ENCODE data around the gene ADAMTS12.
"Not testable (repeated sequence)": the region's sequence is repeated elsewhere in the genome, so short reads cannot be mapped to it uniquely, and the experiment has no call there.

ADAMTS12 gene

DNA sequence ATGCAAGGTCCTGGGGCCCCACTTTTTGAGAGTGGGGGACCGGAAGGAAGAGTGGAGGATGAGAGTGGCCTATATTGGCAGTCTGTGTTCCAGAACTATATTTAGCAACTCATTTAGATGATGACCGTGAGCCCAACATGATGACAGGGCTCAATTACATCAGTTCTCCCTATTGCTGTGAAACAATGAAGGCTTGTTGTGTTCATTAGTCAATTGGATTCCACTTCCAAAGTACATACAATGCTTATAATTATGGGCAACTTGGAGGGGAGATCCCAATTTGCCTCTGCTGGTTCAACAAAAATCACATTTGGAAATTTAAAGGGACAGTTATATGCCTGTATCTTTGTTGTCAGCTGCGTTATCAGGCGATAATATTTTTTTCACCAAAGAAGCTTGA is 360.0 kb downstream of the ADAMTS12 start:
- peaks cover 16% of the 10 kb centered on the region for H3K4me1 ChIP-seq
- H3K27ac ChIP-seq = no peak overlapping the region
- H3K36me3 ChIP-seq = no peaks in the 10 kb centered on the region
- no peaks in the 10 kb centered on the region for H4K20me1 ChIP-seq
- H3K9me3 ChIP-seq = no peaks in the 10 kb centered on the region
- no peak overlapping the region for H3K9ac ChIP-seq
- H3K4me3 ChIP-seq = no peak overlapping the region
- no peaks in the 10 kb centered on the region for H3K27me3 ChIP-seq
- no peak overlapping the region for H3K4me2 ChIP-seq
- TF ChIP-seq Cebpa-rat (IDR thresholded peaks at IDR 0.05) = no peak

DNA sequence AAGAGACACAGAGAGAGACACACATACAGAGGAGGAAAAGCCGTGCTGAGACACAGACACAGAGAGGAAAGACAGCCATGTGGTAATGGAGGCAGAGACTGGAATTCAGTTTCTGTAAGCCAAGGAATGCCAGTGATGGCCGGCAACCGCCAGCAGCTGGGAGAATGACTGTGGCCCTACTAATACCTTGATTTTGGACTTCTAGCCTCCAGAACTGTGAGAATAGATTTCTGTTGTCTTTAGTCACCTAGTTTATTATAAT is 360.8 kb downstream of the ADAMTS12 start:
- TF ChIP-seq Cebpa-rat (IDR thresholded peaks at IDR 0.05) = no peak
- Histone ChIP-seq H3K9ac (no peak overlapping the region), H3K4me2 (no peak overlapping the region), H3K4me1 (peaks cover 16% of the 10 kb centered on the region), H3K27ac (no peak overlapping the region), H3K27me3 (no peaks in the 10 kb centered on the region), H3K4me3 (no peak overlapping the region), H3K9me3 (no peaks in the 10 kb centered on the region), H4K20me1 (no peaks in the 10 kb centered on the region), H3K36me3 (no peaks in the 10 kb centered on the region)

DNA sequence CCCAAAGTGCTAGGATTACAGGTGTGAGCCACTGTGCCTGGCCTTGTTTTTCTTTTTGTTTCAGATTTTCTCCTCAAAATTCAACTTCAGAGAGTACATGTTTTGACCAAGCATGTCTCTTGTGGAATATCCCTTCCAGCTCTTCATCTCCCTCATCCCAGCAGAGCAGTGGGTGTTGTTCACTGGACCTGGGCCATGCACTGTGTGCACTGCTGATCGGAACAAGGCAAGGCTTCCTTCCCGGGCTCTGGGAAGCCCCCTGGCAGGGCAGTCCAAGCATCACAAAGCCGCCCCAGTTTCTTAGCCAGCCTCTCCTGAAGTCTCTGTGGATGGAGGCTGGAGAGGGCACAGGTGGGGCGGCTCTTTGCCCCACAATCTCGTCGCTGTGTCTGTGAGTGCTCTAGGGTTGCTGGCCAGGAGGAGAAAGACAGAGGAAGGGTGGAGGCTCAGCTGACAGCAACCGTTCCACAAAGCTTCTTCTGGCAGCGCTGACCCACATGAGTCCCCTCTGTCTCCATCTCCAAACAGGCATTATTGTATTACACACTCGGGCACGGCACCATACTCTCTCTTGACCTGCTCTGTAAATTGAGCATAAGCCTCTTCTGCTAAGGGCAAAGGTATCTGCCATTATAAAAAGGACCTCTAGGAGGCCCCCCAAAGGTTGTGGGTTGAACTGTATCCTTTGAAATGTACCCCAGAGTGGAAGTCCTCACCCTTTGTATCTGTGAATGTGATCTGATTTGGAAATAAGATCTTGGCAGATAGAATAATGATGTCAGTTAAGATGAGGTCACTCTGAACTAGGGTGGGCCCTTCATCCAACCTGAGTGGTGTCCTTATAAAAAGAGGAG is 361.4 kb downstream of the ADAMTS12 start:
- H3K4me3 ChIP-seq = no peak overlapping the region
- TF ChIP-seq Cebpa-rat (IDR thresholded peaks at IDR 0.05) = no peak
- H3K27me3 ChIP-seq = no peaks in the 10 kb centered on the region
- H3K27ac ChIP-seq = no peak overlapping the region
- H3K4me2 ChIP-seq = peak overlapping the region; percentile 55
- H3K36me3 ChIP-seq = no peaks in the 10 kb centered on the region
- H3K9ac ChIP-seq = no peak overlapping the region
- no peaks in the 10 kb centered on the region for H4K20me1 ChIP-seq
- no peaks in the 10 kb centered on the region for H3K9me3 ChIP-seq
- H3K4me1 ChIP-seq = peaks cover 16% of the 10 kb centered on the region

DNA sequence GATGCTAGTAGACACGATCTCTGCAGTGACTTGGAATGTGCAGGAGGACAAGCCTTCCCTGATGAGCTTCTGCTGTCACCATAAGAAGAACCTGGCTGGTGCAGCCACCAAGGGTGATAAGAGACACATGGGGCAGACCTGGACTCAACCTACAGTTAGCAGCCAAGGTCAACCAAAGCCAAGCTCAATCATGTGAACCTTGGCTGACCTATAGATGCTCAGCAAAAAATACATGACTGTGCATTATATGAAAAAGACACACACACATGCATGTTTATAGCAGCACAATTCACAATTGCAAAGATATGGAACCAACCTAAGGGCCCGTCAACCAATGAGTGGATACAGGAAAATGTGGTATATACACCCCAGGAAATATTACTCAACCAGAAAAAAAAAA is 364.1 kb downstream of the ADAMTS12 start:
- Histone ChIP-seq H3K9ac (no peak overlapping the region), H4K20me1 (no peaks in the 10 kb centered on the region), H3K27me3 (no peaks in the 10 kb centered on the region), H3K4me2 (no peak overlapping the region), H3K27ac (no peak overlapping the region), H3K36me3 (no peaks in the 10 kb centered on the region), H3K4me1 (peaks cover 16% of the 10 kb centered on the region), H3K9me3 (no peaks in the 10 kb centered on the region), H3K4me3 (no peak overlapping the region)
- no peak for TF ChIP-seq Cebpa-rat (IDR thresholded peaks at IDR 0.05)

DNA sequence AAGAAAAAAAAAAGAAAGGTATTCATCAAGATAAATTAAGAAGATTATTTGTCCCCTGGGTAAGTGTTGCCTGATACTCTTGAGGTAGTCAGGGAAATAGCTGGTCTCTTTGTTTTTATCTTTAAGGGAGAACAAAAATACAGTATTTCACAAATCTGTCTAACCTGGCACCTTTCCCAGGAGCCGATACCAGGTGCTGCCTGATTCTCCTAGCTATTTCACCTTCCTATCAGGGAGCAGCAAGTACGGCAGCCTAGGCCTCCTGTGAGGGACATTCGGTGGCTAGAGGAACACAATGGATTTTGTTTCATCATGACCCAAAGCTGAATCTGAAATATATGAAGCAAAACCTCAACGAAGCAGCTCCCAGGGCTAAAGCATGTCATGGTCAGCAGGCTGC is 365.0 kb downstream of the ADAMTS12 start:
- Histone ChIP-seq H3K4me2 (no peak overlapping the region), H3K4me1 (peaks cover 16% of the 10 kb centered on the region), H3K4me3 (no peak overlapping the region), H3K9ac (no peak overlapping the region), H3K9me3 (no peaks in the 10 kb centered on the region), H3K36me3 (no peaks in the 10 kb centered on the region), H3K27ac (no peak overlapping the region), H3K27me3 (no peaks in the 10 kb centered on the region), H4K20me1 (no peaks in the 10 kb centered on the region)
- TF ChIP-seq Cebpa-rat (IDR thresholded peaks at IDR 0.05) = no peak

DNA sequence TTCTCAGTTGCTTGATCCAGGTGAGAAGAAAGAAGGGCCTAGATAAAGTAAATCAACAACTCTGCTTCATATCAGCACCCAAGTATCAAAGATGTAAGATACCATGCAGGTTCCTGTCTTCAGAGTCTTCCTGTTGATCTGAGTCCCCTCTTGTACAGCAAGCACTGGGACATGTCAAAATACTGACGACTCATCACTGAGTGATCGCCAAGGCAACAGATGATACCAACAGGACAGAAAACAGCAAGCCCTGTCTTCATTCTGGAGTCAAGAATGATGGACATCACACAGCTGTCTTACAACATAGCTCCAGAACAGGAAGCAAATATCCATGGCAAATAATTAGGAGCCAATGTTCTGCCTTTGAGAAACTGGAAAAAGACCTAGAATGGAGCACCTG is 367.3 kb downstream of the ADAMTS12 start:
- Histone ChIP-seq H3K4me2 (no peak overlapping the region), H3K4me3 (no peak overlapping the region), H3K27ac (no peak overlapping the region), H3K9me3 (0 out of 2 replicates have a peak, but pooled peaks cover 2% of the 10 kb centered on the region), H4K20me1 (no peaks in the 10 kb centered on the region), H3K36me3 (no peaks in the 10 kb centered on the region), H3K4me1 (peaks cover 6% of the 10 kb centered on the region), H3K27me3 (no peaks in the 10 kb centered on the region), H3K9ac (no peak overlapping the region)
- no peak for TF ChIP-seq Cebpa-rat (IDR thresholded peaks at IDR 0.05)

GRCh38 chr5:33523208-33523771 is 368.5 kb downstream of the ADAMTS12 start:
- no peak for TF ChIP-seq Cebpa-rat (IDR thresholded peaks at IDR 0.05)
- Histone ChIP-seq H3K27me3 (no peaks in the 10 kb centered on the region), H3K27ac (no peak overlapping the region), H3K4me1 (no peaks in the 10 kb centered on the region), H4K20me1 (no peaks in the 10 kb centered on the region), H3K36me3 (no peaks in the 10 kb centered on the region), H3K4me3 (no peak overlapping the region), H3K4me2 (no peak overlapping the region), H3K9me3 (peaks cover 13% of the 10 kb centered on the region; the same call in 1 of the 2 replicates), H3K9ac (no peak overlapping the region)

DNA sequence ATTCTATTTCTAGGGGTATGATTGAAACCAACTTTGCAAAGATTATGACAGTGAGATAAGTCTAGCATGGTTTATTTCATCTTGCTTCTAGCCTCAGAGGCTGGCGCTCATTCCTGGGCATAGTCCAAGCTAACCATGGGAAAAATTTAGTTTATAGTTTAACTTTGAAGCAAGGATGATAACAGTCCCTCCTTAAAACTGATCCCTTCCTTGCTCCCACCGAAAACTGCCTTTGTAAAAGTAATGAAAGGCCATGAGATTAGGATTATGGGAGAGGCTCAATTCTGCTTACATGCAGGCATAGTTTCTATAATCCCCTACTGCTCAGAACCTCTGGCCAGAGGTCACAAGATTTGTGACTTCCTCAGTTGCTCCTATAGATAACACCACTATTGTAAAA is 375.4 kb downstream of the ADAMTS12 start:
- Histone ChIP-seq H4K20me1 (no peaks in the 10 kb centered on the region), H3K9me3 (peaks cover 21% of the 10 kb centered on the region), H3K27me3 (no peaks in the 10 kb centered on the region), H3K4me2 (no peak overlapping the region), H3K4me3 (no peak overlapping the region), H3K9ac (no peak overlapping the region), H3K27ac (no peak overlapping the region), H3K36me3 (no peaks in the 10 kb centered on the region), H3K4me1 (peaks cover 10% of the 10 kb centered on the region)
- TF ChIP-seq Cebpa-rat (IDR thresholded peaks at IDR 0.05) = no peak

DNA sequence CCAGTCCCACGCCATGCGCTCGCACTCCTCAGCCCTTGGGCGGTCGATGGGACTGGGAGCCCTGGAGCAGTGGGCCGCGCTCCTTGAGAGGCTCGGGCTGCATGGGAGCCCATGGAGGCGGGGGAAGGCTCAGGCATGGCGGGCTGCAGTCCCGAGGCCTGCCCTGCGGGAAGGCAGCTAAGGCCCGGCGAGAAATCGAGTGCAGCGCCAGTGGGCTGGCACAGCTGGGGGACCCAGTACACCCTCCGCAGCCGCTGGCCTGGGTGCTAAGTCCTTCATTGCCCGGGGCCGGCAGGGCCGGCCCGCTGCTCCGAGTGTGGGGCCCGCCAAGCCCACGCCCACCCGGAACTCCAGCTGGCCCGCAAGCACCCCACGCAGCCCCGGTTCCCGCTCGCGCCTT is 376.4 kb downstream of the ADAMTS12 start:
- H3K4me3 ChIP-seq, H3K4me2 ChIP-seq, H4K20me1 ChIP-seq, H3K36me3 ChIP-seq, H3K9ac ChIP-seq, H3K27me3 ChIP-seq, H3K27ac ChIP-seq: not testable (repeated sequence)
- H3K9me3 ChIP-seq = peaks cover 21% of the 10 kb centered on the region
- H3K4me1 ChIP-seq = peaks cover 10% of the 10 kb centered on the region

- H3K27ac ChIP-seq = no peak overlapping the region
- peaks cover 10% of the 10 kb centered on the region for H3K4me1 ChIP-seq
- H3K4me3 ChIP-seq = no peak overlapping the region
- peaks cover 10% of the 10 kb centered on the region; the same call in 1 of the 2 replicates for H3K9me3 ChIP-seq
- H4K20me1 ChIP-seq = no peaks in the 10 kb centered on the region
- H3K4me2 ChIP-seq = peak overlapping the region; percentile 50
- no peak for TF ChIP-seq Cebpa-rat (IDR thresholded peaks at IDR 0.05)
- H3K27me3 ChIP-seq = no peaks in the 10 kb centered on the region
- H3K9ac ChIP-seq = no peak overlapping the region
- no peaks in the 10 kb centered on the region for H3K36me3 ChIP-seq
Measured at GRCh38 chr5:33513462-33514185, 378.2 kb downstream of the ADAMTS12 start.
